GM18517 (cell line): Measurements from ENCODE around the gene POU4F1.

Experiments used
- ATAC-seq: cut with Tn5 transposase; IDR thresholded peaks from one replicate; pipeline ENCODE4 v1.9.1; 2021; ENCODE audit warnings: mild to moderate bottlenecking, moderate library complexity; ENCODE audit not compliant: unreplicated experiment

The POU4F1 gene

GRCh38 chr13:78593652-78594455, 9.5 kb downstream of the POU4F1 start:
- ATAC-seq: no peak

- no peak for ATAC-seq
These were observed 10.2 kb downstream of the POU4F1 start for GRCh38 chr13:78593129-78593528.

- no peak for ATAC-seq
These were observed 10.8 kb downstream of the POU4F1 start for GRCh38 chr13:78592584-78592983.

GRCh38 chr13:78589206-78589605, 14.1 kb downstream of the POU4F1 start:
- no peak for ATAC-seq

- no peak for ATAC-seq
These were observed 16.0 kb downstream of the POU4F1 start for GRCh38 chr13:78587395-78587794.

- ATAC-seq: no peak
These were observed 16.6 kb downstream of the POU4F1 start for GRCh38 chr13:78586706-78587105.

GRCh38 chr13:78576261-78576660, 27.1 kb downstream of the POU4F1 start:
- ATAC-seq: no peak

GRCh38 chr13:78572459-78572858, 30.9 kb downstream of the POU4F1 start:
- ATAC-seq: no peak

GRCh38 chr13:78569029-78569428, 34.3 kb downstream of the POU4F1 start:
- ATAC-seq: no peak

GRCh38 chr13:78566631-78567030, 36.7 kb downstream of the POU4F1 start:
- ATAC-seq: no peak

- no peak for ATAC-seq
These were observed 41.0 kb downstream of the POU4F1 start for GRCh38 chr13:78562237-78562889.
